ENCODE results near the gene CROCC.
"Not testable (repeated sequence)": the region's sequence is repeated elsewhere in the genome, so short reads cannot be mapped to it uniquely, and the experiment has no call there.

Gene CROCC

GRCh38 chr1:16946185-16946584 lies 24.5 kb downstream of the CROCC start:
- not testable (repeated sequence) for DNase-seq

GRCh38 chr1:16946646-16947045 lies 24.9 kb downstream of the CROCC start:
- no peak for DNase-seq

GRCh38 chr1:16948282-16948891 lies 26.7 kb downstream of the CROCC start:
- DNase-seq, result not testable (repeated sequence)

GRCh38 chr1:16949026-16949425 lies 27.3 kb downstream of the CROCC start:
- not testable (repeated sequence) for DNase-seq

GRCh38 chr1:16952376-16952775 lies 30.6 kb downstream of the CROCC start:
- not testable (repeated sequence) for DNase-seq

GRCh38 chr1:16954579-16954978 lies 32.8 kb downstream of the CROCC start:
- no peak for DNase-seq

- DNase-seq, result no peak
These were observed 33.5 kb downstream of the CROCC start for GRCh38 chr1:16955186-16955585.

- DNase-seq, result no peak
These were observed 35.0 kb downstream of the CROCC start for GRCh38 chr1:16956775-16957174.

- no peak for DNase-seq
These were observed 36.0 kb downstream of the CROCC start for GRCh38 chr1:16957731-16958130.

GRCh38 chr1:16958475-16958874 lies 36.7 kb downstream of the CROCC start:
- no peak for DNase-seq

- peak; percentile 63 for DNase-seq
These were observed 39.0 kb downstream of the CROCC start for GRCh38 chr1:16960560-16961296.

- DNase-seq, result no peak
These were observed 39.8 kb downstream of the CROCC start for GRCh38 chr1:16961297-16962133.

- DNase-seq, result not testable (repeated sequence)
These were observed 42.4 kb downstream of the CROCC start for GRCh38 chr1:16964169-16964568.

GRCh38 chr1:16965486-16966067 lies 43.8 kb downstream of the CROCC start:
- no peak for DNase-seq

- no peak for DNase-seq
These were observed 44.6 kb downstream of the CROCC start for GRCh38 chr1:16966282-16966681.

GRCh38 chr1:16967095-16967575 lies 45.4 kb downstream of the CROCC start:
- no peak for DNase-seq

- DNase-seq, result no peak
These were observed 46.2 kb downstream of the CROCC start for GRCh38 chr1:16967962-16968361.

GRCh38 chr1:16968372-16968771 lies 46.6 kb downstream of the CROCC start:
- no peak for DNase-seq

GRCh38 chr1:16969057-16969611 lies 47.4 kb downstream of the CROCC start:
- no peak for DNase-seq

- no peak for DNase-seq
These were observed 47.9 kb downstream of the CROCC start for GRCh38 chr1:16969651-16970050.

GRCh38 chr1:16970132-16970910 lies 48.6 kb downstream of the CROCC start:
- no peak for DNase-seq

Data from activated CD4-positive, alpha-beta T cell treated with anti-CD3 and anti-CD28 coated beads for 1 hour (primary cell).